ENCODE measurements around the gene MICA. TPM values are rescaled to one million over a fixed set of nuclear protein-coding genes. Genes with fewer than 3 reads are reported as not detected.

The MICA gene
- total and polyA plus RNA-seq, 9 of the 15 experiments (the other 6 are each of a cell fraction or from before 2014, with no cell fraction given) = 11.8 to 24.6 (median 16.7) TPM

GRCh38 chr6:31383149-31383548 is 20.2 kb upstream of the MICA start:
- H3K9ac ChIP-seq (ENCODE audit: insufficient read depth in 1 of 2, low read depth in 2 of 2, low read length in 2 of 2) = no peak overlapping the region
- no peaks in the 10 kb centered on the region for H3K4me1 ChIP-seq (replicated peaks in 1 of 2; ENCODE audit: control insufficient read depth in 2 of 2, insufficient read depth in 2 of 2, low read length in 2 of 2)
- in situ Hi-C loops (cut with MboI) (no loop called here), intact Hi-C loops (cut with micrococcal nuclease) (no loop called here)
- ATAC-seq (no peak), FAIRE-seq (peak; percentile 6), DNase-seq (ENCODE audit: extremely low read depth in 1 of 4, low spot score in 3 of 4) (peak in 1 of 4 experiments; percentile 32)
- no peaks in the 10 kb centered on the region for H3K36me3 ChIP-seq (ENCODE audit: control insufficient read depth, insufficient read depth, low read length)
- H3K9me1 ChIP-seq (ENCODE audit: control insufficient read depth, insufficient read depth, low read length) = no peaks in the 10 kb centered on the region
- WGBS (ENCODE audit: insufficient coverage, low coverage, missing lambda C conversion rate) = 5% methylated on average over 5 of the region's 5 CpGs
- H2AFZ ChIP-seq (ENCODE audit: low read depth, low read length) = no peak overlapping the region
- CTCF ChIA-PET (ENCODE audit: low intra/inter-chr PET ratio) = no interaction called here
- no peak overlapping the region for H3K4me2 ChIP-seq (ENCODE audit: insufficient read depth, low read length)
- H4K20me1 ChIP-seq (replicated peaks; ENCODE audit: control insufficient read depth, insufficient read depth, low read length) = no peaks in the 10 kb centered on the region
- no peaks in the 10 kb centered on the region for H3K79me2 ChIP-seq (ENCODE audit: control insufficient read depth, insufficient read depth, low read length)
- peaks cover 40 to 65% of the 10 kb centered on the region in 2 experiments for H3K27me3 ChIP-seq (ENCODE audit: control insufficient read depth in 2 of 2, insufficient read depth in 2 of 2, low read length in 2 of 2)
- no peak overlapping the region for H3K4me3 ChIP-seq
- TF ChIP-seq XRCC4 (IDR thresholded peaks at IDR 0.05; ENCODE audit: extremely low read depth, insufficient read depth, insufficient read length) = no peak
- TF ChIP-seq ELF1 (tag; IDR thresholded peaks at IDR 0.05) = no peak
- TF ChIP-seq FOSL1 (tag; conservative IDR thresholded peaks at IDR 0.05) = peak; percentile 61
- TF ChIP-seq AFF4 (CRISPR knock-in tag; IDR thresholded peaks at IDR 0.05) = no peak
- POLR2A ChIA-PET = interaction anchor here (1.1 to 1.6 kb wide), 2 partner anchors 16 to 29 kb away, joined by 3 read pairs; no protein-coding TSS in a partner anchor
- no peak overlapping the region for H3K27ac ChIP-seq (ENCODE audit: extremely low read depth, low read depth, low read length)
- no TSS peak for BruUV-seq (replicated peaks)
- H3K9me3 ChIP-seq (replicated peaks; ENCODE audit: control insufficient read depth, insufficient read depth, low read depth, low read length) = no peaks in the 10 kb centered on the region
